NB4 (cell line): ENCODE measurements around the gene KLHL3.

Experiments
- CTCF ChIP-seq: IDR thresholded peaks from one replicate; pipeline ENCODE4 v1.5.1; 2012; ENCODE audit warnings: low read depth, low read length
- MAX ChIP-seq: IDR thresholded peaks from 2 replicates; pipeline ENCODE4 v1.6.1; 2011; ENCODE audit warnings: low read depth, low read length
- MYC ChIP-seq: IDR thresholded peaks from 2 replicates; pipeline ENCODE4 v1.6.1; 2011; ENCODE audit warnings: low read depth, low read length
- POLR2A ChIP-seq: IDR thresholded peaks from 2 replicates; pipeline ENCODE4 v1.6.1; 2011; ENCODE audit warnings: mild to moderate bottlenecking; ENCODE audit not compliant: insufficient read length; ENCODE audit errors: extremely low read depth

GRCh38 chr5:137575211-137575610 lies 160.7 kb downstream of the KLHL3 start:
- TF ChIP-seq CTCF = no peak
- TF ChIP-seq POLR2A = no peak
- TF ChIP-seq MYC = no peak
- no peak for TF ChIP-seq MAX
